ENCODE measurements around the gene KCNMA1.

DNA sequence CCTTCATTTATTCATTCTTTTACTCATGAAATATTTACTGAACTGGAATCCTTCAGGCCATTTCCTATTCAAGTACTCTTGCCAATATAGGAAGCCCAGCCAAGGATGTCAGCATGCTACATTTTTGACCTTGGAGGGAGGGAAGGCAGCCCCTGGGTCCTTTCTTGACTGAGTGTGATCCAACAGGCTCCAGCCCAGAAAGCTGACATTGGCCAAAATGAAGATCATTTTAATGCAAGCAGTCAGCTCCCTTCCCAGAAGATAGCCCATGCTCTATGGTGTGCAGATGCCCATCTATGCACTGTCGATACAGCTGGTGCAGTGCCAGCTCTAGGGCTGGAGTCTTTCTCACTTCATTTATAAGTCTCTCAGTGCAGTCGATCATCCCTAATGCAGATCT is 646.0 kb downstream of the KCNMA1 start:
- TF ChIP-seq, protein P1, sequence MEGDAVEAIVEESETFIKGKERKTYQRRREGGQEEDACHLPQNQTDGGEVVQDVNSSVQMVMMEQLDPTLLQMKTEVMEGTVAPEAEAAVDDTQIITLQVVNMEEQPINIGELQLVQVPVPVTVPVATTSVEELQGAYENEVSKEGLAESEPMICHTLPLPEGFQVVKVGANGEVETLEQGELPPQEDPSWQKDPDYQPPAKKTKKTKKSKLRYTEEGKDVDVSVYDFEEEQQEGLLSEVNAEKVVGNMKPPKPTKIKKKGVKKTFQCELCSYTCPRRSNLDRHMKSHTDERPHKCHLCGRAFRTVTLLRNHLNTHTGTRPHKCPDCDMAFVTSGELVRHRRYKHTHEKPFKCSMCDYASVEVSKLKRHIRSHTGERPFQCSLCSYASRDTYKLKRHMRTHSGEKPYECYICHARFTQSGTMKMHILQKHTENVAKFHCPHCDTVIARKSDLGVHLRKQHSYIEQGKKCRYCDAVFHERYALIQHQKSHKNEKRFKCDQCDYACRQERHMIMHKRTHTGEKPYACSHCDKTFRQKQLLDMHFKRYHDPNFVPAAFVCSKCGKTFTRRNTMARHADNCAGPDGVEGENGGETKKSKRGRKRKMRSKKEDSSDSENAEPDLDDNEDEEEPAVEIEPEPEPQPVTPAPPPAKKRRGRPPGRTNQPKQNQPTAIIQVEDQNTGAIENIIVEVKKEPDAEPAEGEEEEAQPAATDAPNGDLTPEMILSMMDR (IDR thresholded peaks at IDR 0.05 in 4 of 5, conservative IDR thresholded peaks at IDR 0.05 in 1 of 5) = no peak
- TF ChIP-seq POLR2A (IDR thresholded peaks at IDR 0.05) = no peak
